HG03066 (cell line): ENCODE results near the gene C19orf12.

Experiments
- ATAC-seq: cut with Tn5 transposase; IDR thresholded peaks from one replicate; pipeline ENCODE4 v1.9.1; 2021; ENCODE audit warnings: low read depth; ENCODE audit not compliant: unreplicated experiment

The C19orf12 gene

GRCh38 chr19:29714953-29715700 is at the start of gene C19orf12:
C19orf12 (minus strand) TSS chr19:29715261; CDS start chr19:29708413, 6,848 bp downstream.
- peak; percentile 64 for ATAC-seq

GRCh38 chr19:29764361-29764760 is 49.3 kb upstream of the C19orf12 start:
- ATAC-seq = no peak

GRCh38 chr19:29763196-29763595 is 48.1 kb upstream of the C19orf12 start:
- no peak for ATAC-seq

- ATAC-seq = no peak
Observed at GRCh38 chr19:29761575-29762232, 46.6 kb upstream of the C19orf12 start.

GRCh38 chr19:29760752-29761502 is 45.9 kb upstream of the C19orf12 start:
- no peak for ATAC-seq

GRCh38 chr19:29759359-29759758 is 44.3 kb upstream of the C19orf12 start:
- ATAC-seq = no peak

- ATAC-seq = no peak
Observed at GRCh38 chr19:29758863-29759262, 43.8 kb upstream of the C19orf12 start.

- ATAC-seq = no peak
Observed at GRCh38 chr19:29757551-29757950, 42.5 kb upstream of the C19orf12 start.

GRCh38 chr19:29753934-29754305 is 38.9 kb upstream of the C19orf12 start:
- no peak for ATAC-seq

- no peak for ATAC-seq
Observed at GRCh38 chr19:29753190-29753933, 38.3 kb upstream of the C19orf12 start.

- no peak for ATAC-seq
Observed at GRCh38 chr19:29752450-29753025, 37.5 kb upstream of the C19orf12 start.

GRCh38 chr19:29751932-29752331 is 36.9 kb upstream of the C19orf12 start:
- no peak for ATAC-seq

- ATAC-seq = no peak
Observed at GRCh38 chr19:29750001-29750400, 34.9 kb upstream of the C19orf12 start.

- no peak for ATAC-seq
Observed at GRCh38 chr19:29748996-29749849, 34.2 kb upstream of the C19orf12 start.

GRCh38 chr19:29745253-29745652 is 30.2 kb upstream of the C19orf12 start:
- no peak for ATAC-seq

GRCh38 chr19:29743681-29744080 is 28.6 kb upstream of the C19orf12 start:
- no peak for ATAC-seq

GRCh38 chr19:29741776-29742175 is 26.7 kb upstream of the C19orf12 start:
- ATAC-seq = no peak

GRCh38 chr19:29741226-29741625 is 26.2 kb upstream of the C19orf12 start:
- no peak for ATAC-seq

- no peak for ATAC-seq
Observed at GRCh38 chr19:29737461-29738000, 22.5 kb upstream of the C19orf12 start.
